GM12891 (cell line): ENCODE measurements around the gene FBLN2.

Source experiments
- POLR2A ChIP-seq: IDR thresholded peaks from 2 replicates; pipeline ENCODE4 v1.6.1; 2011; ENCODE audit warnings: low read depth, low read length, control low read depth
- POLR2AphosphoS5 ChIP-seq: IDR thresholded peaks from 2 replicates; pipeline ENCODE4 v1.6.1; 2011; ENCODE audit warnings: low read depth, low read length, control low read depth
- SPI1 ChIP-seq: IDR thresholded peaks from 2 replicates; pipeline ENCODE4 v1.6.1; 2011; ENCODE audit warnings: low read depth, low read length, control low read depth

- TF ChIP-seq POLR2A (no peak), POLR2AphosphoS5 (no peak), SPI1 (no peak)
These were observed 119.2 kb downstream of the FBLN2 start for GRCh38 chr3:13668136-13668535.
